AG09319 (cell line): Measurements from ENCODE around the gene INS.
"Not testable (repeated sequence)": the region's sequence is repeated elsewhere in the genome, so short reads cannot be mapped to it uniquely, and the experiment has no call there.

ENCODE experiments used
- DNase-seq: peaks from one replicate; pipeline ENCODE4 v3.0.0-alpha.2; 2010; ENCODE audit warnings: low read depth; ENCODE audit errors: extremely low read depth
- CTCF ChIP-seq: IDR thresholded peaks from 2 replicates; pipeline ENCODE4 v1.5.1; 2011; ENCODE audit warnings: low read depth, mild to moderate bottlenecking, inconsistent platforms, low read length, moderate library complexity

INS gene

GRCh38 chr11:2197771-2198520 lies 36.9 kb upstream of the INS start:
- no peak for TF ChIP-seq CTCF
- no peak for DNase-seq

- peak; percentile 4 for DNase-seq
- peak; percentile 85 for TF ChIP-seq CTCF
These were observed 36.2 kb upstream of the INS start for GRCh38 chr11:2196970-2197770.

DNA sequence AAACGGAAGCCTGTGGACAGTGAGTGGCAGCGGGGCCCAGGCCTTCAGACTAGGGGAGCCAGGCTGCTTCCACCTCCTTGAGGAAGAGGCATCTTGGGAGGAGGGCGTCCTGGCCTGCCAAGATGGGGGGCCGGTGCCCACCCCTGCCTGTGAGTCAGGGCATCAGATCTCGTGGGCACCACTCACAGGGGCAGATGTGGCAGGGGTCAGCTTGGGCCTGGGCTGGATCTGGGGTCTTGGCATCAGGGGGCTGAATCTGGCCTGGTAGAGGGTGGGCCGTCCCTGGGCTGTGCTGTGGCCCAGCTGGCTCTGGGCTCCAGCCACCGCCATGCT lies 34.7 kb upstream of the INS start:
- TF ChIP-seq CTCF = no peak

DNA sequence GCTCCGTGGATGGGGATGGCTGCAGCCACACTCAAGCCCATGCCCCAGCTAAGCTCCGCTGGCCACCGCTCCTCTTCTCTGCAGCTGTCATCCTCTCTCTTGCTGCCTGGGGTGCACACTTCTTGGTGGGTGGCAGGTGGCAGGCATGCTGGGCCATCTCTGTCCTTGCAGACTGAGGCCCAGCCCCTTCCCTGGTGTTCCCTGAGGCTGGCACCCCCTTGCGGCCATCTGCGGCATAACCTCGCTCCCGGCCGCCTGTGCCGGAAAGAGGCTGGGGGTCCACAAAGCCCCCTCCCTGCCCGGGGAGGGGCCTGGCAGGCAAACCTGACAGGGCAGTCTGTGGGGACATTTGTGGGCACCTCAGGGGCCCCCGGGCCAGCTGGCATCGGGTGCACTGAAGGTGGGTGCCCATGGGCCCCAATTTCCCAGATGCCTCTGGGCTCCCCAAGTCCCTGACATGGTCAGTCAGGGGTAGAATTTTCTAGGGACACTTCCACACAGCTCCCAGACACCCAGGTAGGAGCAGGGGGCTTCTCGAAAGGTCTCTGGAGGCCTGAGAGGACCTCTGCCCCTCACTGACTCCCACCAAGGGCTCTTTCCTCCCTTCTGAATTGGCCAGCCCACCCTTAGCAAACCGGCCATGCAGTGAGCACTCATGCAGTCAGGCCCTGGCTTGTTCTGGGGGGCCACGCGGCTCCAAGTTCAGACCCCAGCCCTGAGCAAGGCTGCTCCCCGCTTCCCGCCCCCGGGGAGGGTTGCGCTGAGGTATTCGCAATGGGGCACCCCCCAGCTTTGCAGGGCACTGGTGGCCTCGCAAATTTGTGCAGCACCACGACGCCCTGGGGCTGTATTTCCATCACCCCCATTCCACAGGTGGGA lies 34.1 kb upstream of the INS start:
- no peak for DNase-seq
- TF ChIP-seq CTCF = peak; percentile 86

More for the DNA sequence above, 34.7 kb upstream of the INS start:
- DNase-seq = no peak

GRCh38 chr11:2193888-2194595 lies 33.0 kb upstream of the INS start:
- not testable (repeated sequence) for DNase-seq

- DNase-seq = no peak
- no peak for TF ChIP-seq CTCF
These were observed 32.3 kb upstream of the INS start for GRCh38 chr11:2193099-2193887.
